Measurements from ENCODE around the gene ODF2L. TPM values are rescaled to one million over a fixed set of nuclear protein-coding genes. Genes with fewer than 3 reads are reported as not detected.

Gene ODF2L
- total RNA-seq (2014; rRNA removed; shearing (Covaris generic)) (33.0 TPM in 2 replicates), polyA plus RNA-seq (2016; fragmentation: Nextera tagmentation; extraction: Ambion mirVana) (46.9 and 50.0 TPM in 2 replicates)

GRCh38 chr1:86395751-86396497 is at the start of gene ODF2L:
TSS of gene ODF2L (minus strand) at chr1:86396323. CDS start at chr1:86387027, 9,296 bp downstream.
- H3K4me2 ChIP-seq (ENCODE audit: unreplicated experiment), result peak within 1 kb of the TSS; percentile 94
- no peaks in the 10 kb centered on the region for H3K9me3 ChIP-seq (ENCODE audit: low read depth)
- in situ Hi-C loops (cut with MboI), result no loop called here
- DNase-seq, result peak; percentile 95
- H3K4me3 ChIP-seq, result peak within 1 kb of the TSS; percentile 86
- peaks cover 15% of the 10 kb centered on the region for H3F3A ChIP-seq (ENCODE audit: insufficient read depth)
- H2AFZ ChIP-seq, result peak within 1 kb of the TSS; percentile 97
- H3K9me2 ChIP-seq (ENCODE audit: insufficient read depth), result no peaks in the 10 kb centered on the region
- no peaks in the 10 kb centered on the region for H3K36me3 ChIP-seq (ENCODE audit: low read depth)
- H3K9ac ChIP-seq, result peak within 1 kb of the TSS; percentile 89
- WGBS, 2 experiments (ENCODE audit: low coverage in 1 of 2, low lambda C conversion rate in 2 of 2, missing lambda C conversion rate in 2 of 2), result 1 to 3% methylated on average over 45 to 56 of the region's 56 CpGs
- no peaks in the 10 kb centered on the region for H4K20me1 ChIP-seq (ENCODE audit: insufficient read depth)
- no peaks in the 10 kb centered on the region for H3K27me3 ChIP-seq (replicated peaks; ENCODE audit: insufficient read depth)
- peaks cover 17% of the 10 kb centered on the region for H3K4me1 ChIP-seq (ENCODE audit: insufficient read depth)
- peak within 1 kb of the TSS; percentile 82 for H3K27ac ChIP-seq
- no peak for TF ChIP-seq EZH2phosphoT487 (IDR thresholded peaks at IDR 0.05; ENCODE audit: insufficient read depth, low read depth)
- TF ChIP-seq EZH2 (IDR thresholded peaks at IDR 0.05; ENCODE audit: insufficient read depth, poor library complexity, severe bottlenecking), result no peak
- peaks cover 47% of the 10 kb centered on the region for H3K79me2 ChIP-seq (ENCODE audit: insufficient read depth)

- Histone ChIP-seq H2AFZ (no peak overlapping the region), H3K4me2 (ENCODE audit: unreplicated experiment) (no peak overlapping the region), H3K27ac (no peak overlapping the region), H3F3A (ENCODE audit: insufficient read depth) (no peaks in the 10 kb centered on the region), H3K9me2 (ENCODE audit: insufficient read depth) (no peaks in the 10 kb centered on the region), H3K9me3 (ENCODE audit: low read depth) (no peaks in the 10 kb centered on the region), H3K36me3 (ENCODE audit: low read depth) (no peaks in the 10 kb centered on the region), H3K27me3 (replicated peaks; ENCODE audit: insufficient read depth) (no peaks in the 10 kb centered on the region), H3K4me1 (ENCODE audit: insufficient read depth) (no peaks in the 10 kb centered on the region), H3K9ac (no peak overlapping the region), H3K79me2 (ENCODE audit: insufficient read depth) (no peaks in the 10 kb centered on the region), H3K4me3 (no peak overlapping the region), H4K20me1 (ENCODE audit: insufficient read depth) (no peaks in the 10 kb centered on the region)
- in situ Hi-C loops (cut with MboI), result no loop called here
- 100% methylated on average over 1 of the region's 1 CpG for WGBS, 2 experiments (ENCODE audit: low coverage in 1 of 2, low lambda C conversion rate in 2 of 2, missing lambda C conversion rate in 2 of 2)
- DNase-seq, result no peak
- TF ChIP-seq EZH2phosphoT487 (IDR thresholded peaks at IDR 0.05; ENCODE audit: insufficient read depth, low read depth) (no peak), EZH2 (IDR thresholded peaks at IDR 0.05; ENCODE audit: insufficient read depth, poor library complexity, severe bottlenecking) (no peak)
Observed at GRCh38 chr1:86445919-86446318, 49.8 kb upstream of the ODF2L start.

GRCh38 chr1:86441997-86442396 is 45.9 kb upstream of the ODF2L start:
- Histone ChIP-seq H3F3A (ENCODE audit: insufficient read depth) (no peaks in the 10 kb centered on the region), H3K4me1 (ENCODE audit: insufficient read depth) (no peaks in the 10 kb centered on the region), H4K20me1 (ENCODE audit: insufficient read depth) (no peaks in the 10 kb centered on the region), H3K9me3 (ENCODE audit: low read depth) (no peaks in the 10 kb centered on the region), H3K27ac (no peak overlapping the region), H3K27me3 (replicated peaks; ENCODE audit: insufficient read depth) (no peaks in the 10 kb centered on the region), H2AFZ (no peak overlapping the region), H3K4me3 (no peak overlapping the region), H3K9me2 (ENCODE audit: insufficient read depth) (no peaks in the 10 kb centered on the region), H3K36me3 (ENCODE audit: low read depth) (no peaks in the 10 kb centered on the region), H3K79me2 (ENCODE audit: insufficient read depth) (no peaks in the 10 kb centered on the region), H3K4me2 (ENCODE audit: unreplicated experiment) (no peak overlapping the region), H3K9ac (no peak overlapping the region)
- DNase-seq, result no peak
- 6 to 11% methylated on average over 1 of the region's 1 CpG for WGBS, 2 experiments (ENCODE audit: low coverage in 1 of 2, low lambda C conversion rate in 2 of 2, missing lambda C conversion rate in 2 of 2)
- in situ Hi-C loops (cut with MboI), result no loop called here
- no peak for TF ChIP-seq EZH2phosphoT487 (IDR thresholded peaks at IDR 0.05; ENCODE audit: insufficient read depth, low read depth)
- no peak for TF ChIP-seq EZH2 (IDR thresholded peaks at IDR 0.05; ENCODE audit: insufficient read depth, poor library complexity, severe bottlenecking)

GRCh38 chr1:86441581-86441980 is 45.5 kb upstream of the ODF2L start:
- no peak overlapping the region for H3K4me2 ChIP-seq (ENCODE audit: unreplicated experiment)
- H3F3A ChIP-seq (ENCODE audit: insufficient read depth), result no peaks in the 10 kb centered on the region
- WGBS, 2 experiments (ENCODE audit: low coverage in 1 of 2, low lambda C conversion rate in 2 of 2, missing lambda C conversion rate in 2 of 2), result 64% methylated on average over 2 of the region's 2 CpGs
- no peaks in the 10 kb centered on the region for H3K79me2 ChIP-seq (ENCODE audit: insufficient read depth)
- H3K4me3 ChIP-seq, result no peak overlapping the region
- no peak for TF ChIP-seq EZH2phosphoT487 (IDR thresholded peaks at IDR 0.05; ENCODE audit: insufficient read depth, low read depth)
- no peak for TF ChIP-seq EZH2 (IDR thresholded peaks at IDR 0.05; ENCODE audit: insufficient read depth, poor library complexity, severe bottlenecking)
- no peaks in the 10 kb centered on the region for H4K20me1 ChIP-seq (ENCODE audit: insufficient read depth)
- in situ Hi-C loops (cut with MboI), result no loop called here
- no peaks in the 10 kb centered on the region for H3K36me3 ChIP-seq (ENCODE audit: low read depth)
- H3K9me2 ChIP-seq (ENCODE audit: insufficient read depth), result no peaks in the 10 kb centered on the region
- H3K27ac ChIP-seq, result no peak overlapping the region
- H3K9me3 ChIP-seq (ENCODE audit: low read depth), result no peaks in the 10 kb centered on the region
- no peak overlapping the region for H3K9ac ChIP-seq
- no peak overlapping the region for H2AFZ ChIP-seq
- DNase-seq, result no peak
- H3K4me1 ChIP-seq (ENCODE audit: insufficient read depth), result no peaks in the 10 kb centered on the region
- no peaks in the 10 kb centered on the region for H3K27me3 ChIP-seq (replicated peaks; ENCODE audit: insufficient read depth)

All from GM23248 (cell line).